NB4 (cell line): Measurements from ENCODE around the gene MARS1.

ENCODE experiments used
- MYC ChIP-seq: IDR thresholded peaks from 2 replicates; pipeline ENCODE4 v1.6.1; 2011; ENCODE audit warnings: low read depth, low read length
- POLR2A ChIP-seq: IDR thresholded peaks from 2 replicates; pipeline ENCODE4 v1.6.1; 2011; ENCODE audit warnings: mild to moderate bottlenecking; ENCODE audit not compliant: insufficient read length; ENCODE audit errors: extremely low read depth
- TF ChIP-seq, protein P1 (sequence below): IDR thresholded peaks from one replicate; pipeline ENCODE4 v1.5.1; 2012; ENCODE audit warnings: low read depth, low read length

DNA sequence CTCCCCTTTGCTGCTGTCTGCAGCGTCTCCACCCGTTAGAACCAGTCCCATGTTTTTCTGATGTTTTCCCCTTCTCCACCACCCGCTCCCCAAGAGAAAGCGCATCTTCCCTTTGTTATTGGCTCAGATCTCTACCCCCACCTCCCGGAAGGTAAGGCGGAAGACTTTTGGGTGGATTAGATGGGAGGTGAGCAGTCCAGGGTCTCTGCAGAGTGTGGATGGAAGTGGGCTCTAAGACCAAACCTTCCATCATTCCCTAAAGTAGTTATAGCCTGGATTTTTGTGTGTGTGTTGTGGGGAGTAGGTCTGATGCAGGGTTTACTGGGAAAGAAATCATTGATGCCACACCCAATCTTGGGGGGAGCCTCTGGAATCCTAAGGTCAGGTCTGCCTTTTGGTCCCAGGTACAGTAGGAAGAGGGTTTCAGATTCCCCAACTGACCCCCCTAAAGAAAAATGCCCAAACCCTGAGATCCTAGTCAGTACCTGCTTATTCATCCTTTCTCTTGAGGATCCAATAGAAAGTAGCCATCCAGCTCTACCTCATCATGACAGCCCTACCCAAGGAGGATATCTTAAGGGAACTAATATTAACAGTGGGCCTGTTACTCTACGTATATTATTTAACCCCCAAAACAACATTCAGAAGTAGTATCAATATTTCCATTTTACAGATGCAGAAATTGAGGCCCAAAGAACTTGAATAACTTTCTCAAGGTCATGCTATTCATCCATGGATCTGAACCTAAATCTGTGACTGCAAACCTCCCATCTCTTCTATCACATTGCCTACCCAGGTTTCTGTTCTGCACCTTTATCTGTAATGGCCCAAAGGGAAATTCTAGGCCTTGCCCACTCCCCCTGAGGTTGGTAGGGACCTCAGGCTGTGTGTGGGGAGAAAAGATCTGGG, 63.0 kb downstream of the MARS1 start:
- TF ChIP-seq, protein P1, sequence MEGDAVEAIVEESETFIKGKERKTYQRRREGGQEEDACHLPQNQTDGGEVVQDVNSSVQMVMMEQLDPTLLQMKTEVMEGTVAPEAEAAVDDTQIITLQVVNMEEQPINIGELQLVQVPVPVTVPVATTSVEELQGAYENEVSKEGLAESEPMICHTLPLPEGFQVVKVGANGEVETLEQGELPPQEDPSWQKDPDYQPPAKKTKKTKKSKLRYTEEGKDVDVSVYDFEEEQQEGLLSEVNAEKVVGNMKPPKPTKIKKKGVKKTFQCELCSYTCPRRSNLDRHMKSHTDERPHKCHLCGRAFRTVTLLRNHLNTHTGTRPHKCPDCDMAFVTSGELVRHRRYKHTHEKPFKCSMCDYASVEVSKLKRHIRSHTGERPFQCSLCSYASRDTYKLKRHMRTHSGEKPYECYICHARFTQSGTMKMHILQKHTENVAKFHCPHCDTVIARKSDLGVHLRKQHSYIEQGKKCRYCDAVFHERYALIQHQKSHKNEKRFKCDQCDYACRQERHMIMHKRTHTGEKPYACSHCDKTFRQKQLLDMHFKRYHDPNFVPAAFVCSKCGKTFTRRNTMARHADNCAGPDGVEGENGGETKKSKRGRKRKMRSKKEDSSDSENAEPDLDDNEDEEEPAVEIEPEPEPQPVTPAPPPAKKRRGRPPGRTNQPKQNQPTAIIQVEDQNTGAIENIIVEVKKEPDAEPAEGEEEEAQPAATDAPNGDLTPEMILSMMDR, result no peak
- no peak for TF ChIP-seq POLR2A
- no peak for TF ChIP-seq MYC
